Body of pancreas (tissue), 4 donors: ENCODE data around the gene FDX2. TPM values are rescaled to one million over a fixed set of nuclear protein-coding genes. Genes with fewer than 3 reads are reported as not detected.

Experiments used
- ATAC-seq: fragments of 150-250 bp; one replicate; pipeline ENCODE4 v1.9.1; 2016
- DNase-seq, 4 donors: peaks; one replicate each; pipeline ENCODE4 v3.0.0-alpha.2; 2019
- H3K27ac ChIP-seq, 4 donors: fragments of 200-600 bp; sonication (generic); 1 replicate in 3 of 4; 2 replicates in 1 of 4; pipeline versions ENCODE4 v1.5.1 to v1.6.1; 2016 to 2019; ENCODE audit warnings: mild to moderate bottlenecking in 1 of 4, mixed read lengths in 1 of 4, moderate library complexity in 1 of 4
- H3K27me3 ChIP-seq, 2 donors: fragments of 200-600 bp; sonication (generic); one replicate each; pipeline ENCODE4 v1.6.0; 2016; ENCODE audit warnings: mild to moderate bottlenecking in 1 of 2
- H3K36me3 ChIP-seq, 2 donors: fragments of 200-600 bp; sonication (generic); replicated peaks in 1 of 2; 2 replicates each; pipeline ENCODE4 v1.5.1; 2016; ENCODE audit warnings: low read depth in 2 of 2; ENCODE audit not compliant: insufficient read depth in 1 of 2
- H3K4me1 ChIP-seq: fragments of 200-600 bp; sonication (generic); one replicate; pipeline ENCODE4 v1.6.0; 2016
- H3K4me3 ChIP-seq, 2 donors: fragments of 200-600 bp; sonication (generic); 1 replicate in 1 of 2; 2 replicates in 1 of 2; pipeline ENCODE4 v1.5.1; 2016 to 2019
- H3K9me3 ChIP-seq, 3 donors: fragments of 200-600 bp; sonication (generic); 1 replicate in 2 of 3; 2 replicates in 1 of 3; pipeline ENCODE4 v1.5.1; 2016
- CTCF ChIP-seq, 7 experiments: fragments of 450-650 bp in 4 of 7; fragments of 200-600 bp in 3 of 7; sonication (generic) in 3 of 7; IDR thresholded peaks; one replicate each; pipeline ENCODE4 v1.5.1; 2016 to 2019; ENCODE audit warnings: antibody characterized with exemption in 7 of 7
- POLR2A ChIP-seq, 3 donors: fragments of 450-650 bp; IDR thresholded peaks; one replicate each; pipeline ENCODE4 v1.6.1; 2016; ENCODE audit warnings: antibody characterized with exemption in 3 of 3, mild to moderate bottlenecking in 2 of 3
- WGBS, 2 donors: methylation state at CpG; one replicate each; pipeline ENCODE4 v1.1.5; 2017; 5-methylcytosine and 5-hydroxymethylcytosine counted together
- intact Hi-C: fragments of 100-400 bp; cut with DNase I; formaldehyde crosslinking; loops from one replicate; pipeline ENCODE4 v1.15.1; 2023
- total RNA-seq, 2 donors: library from RNA; depleted of rRNA; stranded (reverse); fragments of >200 nt; gene quantifications; one replicate each; pipeline ENCODE4 v1.1.0, GENCODE V29; 2016

Gene FDX2
- total RNA-seq, 2 donors from 2014 or later: 11.2 to 16.8 TPM

GRCh38 chr19:10332158-10332964 is 16.5 kb upstream of the FDX2 start:
- WGBS, 2 donors: 28 to 43% methylated on average over 5 to 18 of the region's 18 CpGs
- H3K27ac ChIP-seq: peak overlapping the region in 3 of 4 donors; percentile 64 to 91 (median 90)
- H3K27me3 ChIP-seq: no peaks in the 10 kb centered on the region
- intact Hi-C loops: no loop called here
- TF ChIP-seq POLR2A (IDR thresholded peaks at IDR 0.05) (no peak), CTCF (IDR thresholded peaks at IDR 0.05) (no peak)
- H3K36me3 ChIP-seq: peaks cover 0 to 28% of the 10 kb centered on the region in 2 donors
- H3K4me3 ChIP-seq: peak overlapping the region; percentile 57 to 80
- no peak for ATAC-seq
- DNase-seq: no peak
- peaks cover 29% of the 10 kb centered on the region for H3K4me1 ChIP-seq
- no peaks in the 10 kb centered on the region for H3K9me3 ChIP-seq

GRCh38 chr19:10329555-10329954 is 13.7 kb upstream of the FDX2 start:
- Histone ChIP-seq H3K27ac (no peak overlapping the region), H3K36me3 (peaks cover 0 to 33% of the 10 kb centered on the region in 2 donors), H3K9me3 (no peaks in the 10 kb centered on the region), H3K4me1 (peaks cover 23% of the 10 kb centered on the region), H3K27me3 (no peaks in the 10 kb centered on the region), H3K4me3 (no peak overlapping the region)
- WGBS, 2 donors: 88 to 93% methylated on average over 3 to 13 of the region's 13 CpGs
- DNase-seq (no peak), ATAC-seq (no peak)
- intact Hi-C loops: no loop called here
- TF ChIP-seq CTCF (IDR thresholded peaks at IDR 0.05): no peak
- no peak for TF ChIP-seq POLR2A (IDR thresholded peaks at IDR 0.05)

- no peaks in the 10 kb centered on the region for H3K27me3 ChIP-seq
- ATAC-seq: no peak
- H3K36me3 ChIP-seq: peaks cover 0 to 33% of the 10 kb centered on the region in 2 donors
- H3K9me3 ChIP-seq: no peaks in the 10 kb centered on the region
- no peak overlapping the region for H3K4me3 ChIP-seq
- no peak for DNase-seq
- peaks cover 15% of the 10 kb centered on the region for H3K4me1 ChIP-seq
- no peak overlapping the region for H3K27ac ChIP-seq
- TF ChIP-seq POLR2A (IDR thresholded peaks at IDR 0.05) (no peak), CTCF (IDR thresholded peaks at IDR 0.05) (no peak)
- intact Hi-C loops: no loop called here
- 93 to 94% methylated on average over 21 to 39 of the region's 41 CpGs for WGBS, 2 donors
Measured at GRCh38 chr19:10328558-10329429, 13.0 kb upstream of the FDX2 start.

GRCh38 chr19:10327793-10328192 is 12.0 kb upstream of the FDX2 start:
- TF ChIP-seq CTCF (IDR thresholded peaks at IDR 0.05): no peak
- no peak for TF ChIP-seq POLR2A (IDR thresholded peaks at IDR 0.05)
- Histone ChIP-seq H3K4me3 (no peak overlapping the region), H3K9me3 (no peaks in the 10 kb centered on the region), H3K4me1 (peaks cover 13% of the 10 kb centered on the region), H3K27ac (no peak overlapping the region), H3K36me3 (peaks cover 0 to 33% of the 10 kb centered on the region in 2 donors), H3K27me3 (no peaks in the 10 kb centered on the region)
- ATAC-seq (no peak), DNase-seq (no peak)
- WGBS, 2 donors: 91 to 92% methylated on average over 5 to 7 of the region's 7 CpGs
- intact Hi-C loops: no loop called here
